ENCODE data around the gene MVP.
A peak's percentile ranks its signal among the peaks of the same experiment; 100 is the strongest.
"Not testable (repeated sequence)": the region's sequence is repeated elsewhere in the genome, so short reads cannot be mapped to it uniquely, and the experiment has no call there.

The MVP gene

GRCh38 chr16:29844575-29845331 lies 24.5 kb downstream of the MVP start:
- no peak for DNase-seq

GRCh38 chr16:29845656-29846055 lies 25.4 kb downstream of the MVP start:
- no peak for DNase-seq

GRCh38 chr16:29848420-29849297 lies 28.4 kb downstream of the MVP start:
- DNase-seq, result peak; percentile 81 to 84

- no peak for DNase-seq
These were observed 29.2 kb downstream of the MVP start for GRCh38 chr16:29849505-29849904.

- DNase-seq, result no peak
These were observed 30.7 kb downstream of the MVP start for GRCh38 chr16:29850998-29851397.

DNA sequence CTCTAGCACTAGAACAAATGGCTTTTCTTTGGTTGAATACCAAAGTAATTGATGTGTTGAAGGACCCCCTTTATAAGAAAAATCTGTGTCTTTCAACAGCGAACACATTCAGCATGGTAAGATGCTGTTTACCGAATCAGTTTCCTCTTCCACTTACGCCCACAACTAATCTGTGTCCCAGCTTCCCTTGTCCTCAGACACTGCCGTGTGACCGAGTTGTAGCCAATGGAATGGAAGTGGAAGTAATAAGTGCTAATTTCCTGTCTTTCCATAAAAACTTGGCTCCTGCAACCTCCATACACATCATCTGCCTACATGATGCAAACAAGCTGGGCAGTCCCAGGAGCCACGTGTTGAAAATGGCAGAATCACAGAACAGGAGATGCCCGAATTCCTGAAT lies 32.4 kb downstream of the MVP start:
- no peak for DNase-seq

GRCh38 chr16:29854520-29855100 lies 34.3 kb downstream of the MVP start:
- no peak for DNase-seq

DNA sequence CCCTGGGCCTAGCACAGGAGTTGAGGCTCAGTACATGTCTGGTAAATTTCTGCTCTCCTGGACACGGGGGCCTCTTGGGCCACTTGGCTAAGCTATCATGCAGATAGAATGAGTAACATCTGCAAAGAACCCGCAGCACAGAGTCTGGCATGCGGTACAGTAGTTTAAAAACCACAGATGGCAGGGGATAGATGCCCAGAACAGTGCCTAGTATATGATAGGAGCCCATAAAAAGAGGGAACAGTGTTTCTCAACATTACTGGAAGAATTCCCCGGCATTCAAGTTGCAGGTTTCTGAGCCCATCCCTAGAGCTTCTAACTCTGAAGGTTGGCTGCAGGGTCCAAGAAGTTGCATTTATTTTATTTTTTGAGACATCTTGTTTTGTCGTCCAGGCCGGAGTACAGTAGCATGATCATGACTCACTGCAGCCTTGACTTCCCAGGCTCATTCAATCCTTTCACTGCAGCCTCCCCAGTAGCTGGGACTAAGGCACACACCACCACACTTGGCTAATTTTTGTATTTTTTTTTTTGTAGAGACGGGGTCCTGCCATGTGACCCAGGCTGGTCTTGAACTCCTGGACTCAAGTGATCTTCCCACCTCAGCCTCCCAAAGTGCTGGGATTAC lies 37.0 kb downstream of the MVP start:
- no peak for DNase-seq

- no peak for DNase-seq
These were observed 38.0 kb downstream of the MVP start for GRCh38 chr16:29858149-29858849.

DNA sequence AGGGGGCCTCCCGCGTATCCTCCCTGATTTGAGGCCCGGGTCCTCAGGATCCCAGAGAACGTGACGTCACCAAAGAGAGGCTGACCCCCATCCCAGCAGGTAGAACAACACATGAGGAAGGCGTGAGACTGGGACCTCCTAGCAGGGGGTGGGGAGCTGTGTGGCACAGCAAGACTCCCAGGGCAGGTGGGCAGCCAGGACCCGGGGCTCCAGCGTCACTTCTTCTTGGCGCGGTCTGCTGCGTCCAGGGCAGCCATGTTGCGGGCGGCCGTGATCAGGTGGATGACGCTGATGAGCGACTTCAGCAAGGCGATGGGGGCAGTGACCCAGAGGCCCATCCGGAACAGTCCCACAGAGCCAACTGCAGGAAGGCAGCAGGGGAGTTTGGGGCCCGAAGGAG lies 38.7 kb downstream of the MVP start:
- no peak for DNase-seq

GRCh38 chr16:29860218-29860617 lies 40.0 kb downstream of the MVP start:
- no peak for DNase-seq

DNA sequence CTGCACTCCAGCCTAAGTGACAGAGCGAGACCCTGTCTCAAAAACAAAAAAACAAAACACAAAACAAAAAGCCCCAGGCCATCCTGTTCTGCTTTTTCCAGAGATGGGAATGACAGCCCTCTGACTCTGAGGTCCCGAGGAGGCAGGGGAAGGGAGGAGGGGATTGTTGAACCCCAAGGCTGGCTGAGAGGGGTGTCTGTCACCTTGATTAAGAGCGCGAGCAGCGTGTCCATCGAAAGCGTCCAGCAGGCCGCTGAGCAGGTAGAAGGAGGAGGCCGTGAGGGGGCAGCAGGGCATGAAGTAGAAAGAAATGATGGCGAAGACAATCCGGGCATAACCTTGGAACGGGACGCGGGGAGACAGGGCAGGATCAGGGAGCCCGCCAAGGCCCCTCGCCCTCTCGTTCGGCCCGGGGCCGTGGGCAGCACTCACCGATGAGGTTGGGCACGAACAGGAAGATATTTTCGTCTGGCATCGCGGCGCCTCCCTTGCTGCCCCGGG lies 42.2 kb downstream of the MVP start:
- peak in 1 of 2 donors; percentile 15 for DNase-seq

GRCh38 chr16:29862884-29863668 lies 42.8 kb downstream of the MVP start, which contains the start of gene CDIPT:
CDIPT (minus strand) TSS chr16:29863226; CDS start chr16:29862857, 369 bp downstream.
- DNase-seq, result peak; percentile 95 to 97

DNA sequence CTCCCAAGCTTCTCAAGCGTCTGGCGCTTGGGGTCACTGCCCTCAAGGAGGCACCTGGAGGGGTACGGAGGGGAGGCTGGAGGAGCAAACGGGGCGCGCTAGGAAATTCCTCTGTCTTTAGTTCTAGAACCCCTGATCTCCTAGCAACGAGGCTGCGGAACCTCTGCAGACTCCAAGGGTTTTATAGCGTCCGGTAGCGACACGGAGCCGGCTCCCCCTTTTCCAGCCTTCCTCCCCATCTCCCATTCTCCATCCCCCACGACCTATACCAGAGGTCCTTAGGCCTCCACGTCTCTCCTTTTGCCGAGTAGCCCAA lies 43.4 kb downstream of the MVP start:
- no peak for DNase-seq

- no peak for DNase-seq
These were observed 43.9 kb downstream of the MVP start for GRCh38 chr16:29864205-29864604.

GRCh38 chr16:29868396-29869009 lies 48.2 kb downstream of the MVP start:
- no peak for DNase-seq

DNA sequence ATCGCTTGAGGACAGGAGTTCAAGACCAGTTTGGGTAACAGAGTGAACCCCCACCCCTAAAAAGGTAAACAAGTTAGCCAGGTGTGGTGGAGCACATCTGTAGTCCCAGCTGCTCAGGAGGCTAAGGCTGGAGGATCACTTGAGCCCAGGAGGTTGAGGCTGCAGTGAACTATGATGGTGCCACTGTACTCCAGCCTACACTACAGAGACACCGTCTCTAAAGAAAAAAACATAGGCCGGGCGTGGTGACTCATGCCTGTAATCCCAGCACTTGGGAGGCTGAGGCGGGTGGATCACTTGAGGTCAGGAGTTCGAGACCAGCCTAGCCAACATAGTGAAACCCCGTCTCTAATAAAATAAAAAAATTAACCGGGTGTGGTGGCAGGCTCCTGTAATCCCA lies 48.8 kb downstream of the MVP start:
- not testable (repeated sequence) for DNase-seq

GRCh38 chr16:29871822-29872546 lies 51.7 kb downstream of the MVP start:
- DNase-seq, result no peak

GRCh38 chr16:29873319-29873718 lies 53.1 kb downstream of the MVP start:
- no peak for DNase-seq

DNA sequence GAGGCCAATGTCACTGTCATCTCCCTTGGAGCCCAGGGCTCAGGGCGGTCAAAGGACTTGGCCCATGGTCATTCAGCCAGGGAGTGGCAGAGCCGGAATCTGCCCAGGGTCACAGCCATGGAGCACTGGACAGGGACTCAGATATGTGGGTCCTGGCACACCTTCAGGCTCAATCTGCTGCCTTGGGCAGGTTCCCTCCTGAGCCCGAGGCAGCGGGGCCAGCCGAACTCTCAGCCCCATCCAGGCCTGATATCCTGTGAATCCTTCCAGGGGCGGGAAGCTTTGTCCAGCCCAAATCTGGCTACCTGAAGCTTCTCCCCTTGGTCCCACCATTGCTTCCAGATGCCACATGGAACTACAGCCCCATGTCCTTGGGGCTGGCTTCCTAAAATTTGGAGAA lies 54.9 kb downstream of the MVP start:
- DNase-seq, result no peak

DNA sequence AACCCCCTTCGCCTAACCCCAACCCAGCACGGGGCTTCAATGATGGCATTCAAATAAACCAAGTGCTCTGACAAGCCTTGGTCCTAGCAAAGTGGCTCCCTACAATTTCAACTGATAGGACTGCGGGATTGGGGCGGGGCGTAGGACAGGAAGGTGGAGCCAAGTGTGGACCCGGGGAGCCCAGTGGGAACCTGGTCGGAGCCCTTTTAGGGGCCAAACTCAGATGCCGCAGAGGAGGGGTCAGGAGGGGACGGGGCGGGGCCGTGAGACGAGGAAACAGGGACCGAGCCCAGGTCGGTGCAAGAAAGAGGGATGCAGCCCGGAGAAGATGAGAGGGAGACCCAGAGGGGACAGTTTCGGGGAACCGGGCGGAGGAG lies 55.9 kb downstream of the MVP start:
- no peak for DNase-seq

Data from CD4-positive, alpha-beta T cell treated with Interferon alpha-2 for 1 hour (primary cell).